ENCODE results near the gene CMTM8. TPM values are rescaled to one million over a fixed set of nuclear protein-coding genes. Genes with fewer than 3 reads are reported as not detected.

The CMTM8 gene
- total and polyA plus RNA-seq, 2 of the 8 experiments (the other 6 are each of a cell fraction or from before 2014, with no cell fraction given) = 10.5 to 22.4 TPM

DNA sequence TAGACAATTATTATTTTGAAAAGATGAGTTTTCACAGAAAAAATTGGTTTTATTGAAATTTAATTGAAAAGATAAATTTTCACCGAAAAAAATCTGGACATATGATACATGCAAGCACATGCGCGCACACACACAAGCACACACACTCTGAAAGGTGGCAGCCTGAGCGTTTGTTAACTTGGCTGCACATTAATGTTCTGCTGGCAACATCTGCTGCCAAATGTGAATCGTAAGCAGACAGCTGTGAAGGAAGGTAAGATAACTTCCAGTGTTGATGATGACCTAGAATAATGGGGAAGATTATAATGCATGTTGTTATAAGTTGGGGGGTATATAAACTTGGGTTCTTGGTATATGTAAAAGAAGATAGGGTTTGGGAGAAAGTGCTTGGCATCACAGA lies 134.8 kb downstream of the CMTM8 start (continued):
- TF ChIP-seq, protein P1, sequence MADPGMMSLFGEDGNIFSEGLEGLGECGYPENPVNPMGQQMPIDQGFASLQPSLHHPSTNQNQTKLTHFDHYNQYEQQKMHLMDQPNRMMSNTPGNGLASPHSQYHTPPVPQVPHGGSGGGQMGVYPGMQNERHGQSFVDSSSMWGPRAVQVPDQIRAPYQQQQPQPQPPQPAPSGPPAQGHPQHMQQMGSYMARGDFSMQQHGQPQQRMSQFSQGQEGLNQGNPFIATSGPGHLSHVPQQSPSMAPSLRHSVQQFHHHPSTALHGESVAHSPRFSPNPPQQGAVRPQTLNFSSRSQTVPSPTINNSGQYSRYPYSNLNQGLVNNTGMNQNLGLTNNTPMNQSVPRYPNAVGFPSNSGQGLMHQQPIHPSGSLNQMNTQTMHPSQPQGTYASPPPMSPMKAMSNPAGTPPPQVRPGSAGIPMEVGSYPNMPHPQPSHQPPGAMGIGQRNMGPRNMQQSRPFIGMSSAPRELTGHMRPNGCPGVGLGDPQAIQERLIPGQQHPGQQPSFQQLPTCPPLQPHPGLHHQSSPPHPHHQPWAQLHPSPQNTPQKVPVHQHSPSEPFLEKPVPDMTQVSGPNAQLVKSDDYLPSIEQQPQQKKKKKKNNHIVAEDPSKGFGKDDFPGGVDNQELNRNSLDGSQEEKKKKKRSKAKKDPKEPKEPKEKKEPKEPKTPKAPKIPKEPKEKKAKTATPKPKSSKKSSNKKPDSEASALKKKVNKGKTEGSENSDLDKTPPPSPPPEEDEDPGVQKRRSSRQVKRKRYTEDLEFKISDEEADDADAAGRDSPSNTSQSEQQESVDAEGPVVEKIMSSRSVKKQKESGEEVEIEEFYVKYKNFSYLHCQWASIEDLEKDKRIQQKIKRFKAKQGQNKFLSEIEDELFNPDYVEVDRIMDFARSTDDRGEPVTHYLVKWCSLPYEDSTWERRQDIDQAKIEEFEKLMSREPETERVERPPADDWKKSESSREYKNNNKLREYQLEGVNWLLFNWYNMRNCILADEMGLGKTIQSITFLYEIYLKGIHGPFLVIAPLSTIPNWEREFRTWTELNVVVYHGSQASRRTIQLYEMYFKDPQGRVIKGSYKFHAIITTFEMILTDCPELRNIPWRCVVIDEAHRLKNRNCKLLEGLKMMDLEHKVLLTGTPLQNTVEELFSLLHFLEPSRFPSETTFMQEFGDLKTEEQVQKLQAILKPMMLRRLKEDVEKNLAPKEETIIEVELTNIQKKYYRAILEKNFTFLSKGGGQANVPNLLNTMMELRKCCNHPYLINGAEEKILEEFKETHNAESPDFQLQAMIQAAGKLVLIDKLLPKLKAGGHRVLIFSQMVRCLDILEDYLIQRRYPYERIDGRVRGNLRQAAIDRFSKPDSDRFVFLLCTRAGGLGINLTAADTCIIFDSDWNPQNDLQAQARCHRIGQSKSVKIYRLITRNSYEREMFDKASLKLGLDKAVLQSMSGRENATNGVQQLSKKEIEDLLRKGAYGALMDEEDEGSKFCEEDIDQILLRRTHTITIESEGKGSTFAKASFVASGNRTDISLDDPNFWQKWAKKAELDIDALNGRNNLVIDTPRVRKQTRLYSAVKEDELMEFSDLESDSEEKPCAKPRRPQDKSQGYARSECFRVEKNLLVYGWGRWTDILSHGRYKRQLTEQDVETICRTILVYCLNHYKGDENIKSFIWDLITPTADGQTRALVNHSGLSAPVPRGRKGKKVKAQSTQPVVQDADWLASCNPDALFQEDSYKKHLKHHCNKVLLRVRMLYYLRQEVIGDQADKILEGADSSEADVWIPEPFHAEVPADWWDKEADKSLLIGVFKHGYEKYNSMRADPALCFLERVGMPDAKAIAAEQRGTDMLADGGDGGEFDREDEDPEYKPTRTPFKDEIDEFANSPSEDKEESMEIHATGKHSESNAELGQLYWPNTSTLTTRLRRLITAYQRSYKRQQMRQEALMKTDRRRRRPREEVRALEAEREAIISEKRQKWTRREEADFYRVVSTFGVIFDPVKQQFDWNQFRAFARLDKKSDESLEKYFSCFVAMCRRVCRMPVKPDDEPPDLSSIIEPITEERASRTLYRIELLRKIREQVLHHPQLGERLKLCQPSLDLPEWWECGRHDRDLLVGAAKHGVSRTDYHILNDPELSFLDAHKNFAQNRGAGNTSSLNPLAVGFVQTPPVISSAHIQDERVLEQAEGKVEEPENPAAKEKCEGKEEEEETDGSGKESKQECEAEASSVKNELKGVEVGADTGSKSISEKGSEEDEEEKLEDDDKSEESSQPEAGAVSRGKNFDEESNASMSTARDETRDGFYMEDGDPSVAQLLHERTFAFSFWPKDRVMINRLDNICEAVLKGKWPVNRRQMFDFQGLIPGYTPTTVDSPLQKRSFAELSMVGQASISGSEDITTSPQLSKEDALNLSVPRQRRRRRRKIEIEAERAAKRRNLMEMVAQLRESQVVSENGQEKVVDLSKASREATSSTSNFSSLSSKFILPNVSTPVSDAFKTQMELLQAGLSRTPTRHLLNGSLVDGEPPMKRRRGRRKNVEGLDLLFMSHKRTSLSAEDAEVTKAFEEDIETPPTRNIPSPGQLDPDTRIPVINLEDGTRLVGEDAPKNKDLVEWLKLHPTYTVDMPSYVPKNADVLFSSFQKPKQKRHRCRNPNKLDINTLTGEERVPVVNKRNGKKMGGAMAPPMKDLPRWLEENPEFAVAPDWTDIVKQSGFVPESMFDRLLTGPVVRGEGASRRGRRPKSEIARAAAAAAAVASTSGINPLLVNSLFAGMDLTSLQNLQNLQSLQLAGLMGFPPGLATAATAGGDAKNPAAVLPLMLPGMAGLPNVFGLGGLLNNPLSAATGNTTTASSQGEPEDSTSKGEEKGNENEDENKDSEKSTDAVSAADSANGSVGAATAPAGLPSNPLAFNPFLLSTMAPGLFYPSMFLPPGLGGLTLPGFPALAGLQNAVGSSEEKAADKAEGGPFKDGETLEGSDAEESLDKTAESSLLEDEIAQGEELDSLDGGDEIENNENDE (IDR thresholded peaks at IDR 0.05; ENCODE audit: insufficient replicate concordance, low read length) = no peak
- TF ChIP-seq MAFK (IDR thresholded peaks at IDR 0.05; ENCODE audit: low read depth, low read length) = no peak
- TF ChIP-seq KDM4A (IDR thresholded peaks at IDR 0.05; ENCODE audit: low read depth, low read length, severe bottlenecking) = no peak
- no peak for TF ChIP-seq RFX5 (IDR thresholded peaks at IDR 0.05; ENCODE audit: borderline replicate concordance, low read depth, low read length)
- no peak for TF ChIP-seq NRF1 (IDR thresholded peaks at IDR 0.05; ENCODE audit: low read depth, low read length)
- no peak for TF ChIP-seq SIRT6 (IDR thresholded peaks at IDR 0.05; ENCODE audit: low read length)
- TF ChIP-seq, protein P2, sequence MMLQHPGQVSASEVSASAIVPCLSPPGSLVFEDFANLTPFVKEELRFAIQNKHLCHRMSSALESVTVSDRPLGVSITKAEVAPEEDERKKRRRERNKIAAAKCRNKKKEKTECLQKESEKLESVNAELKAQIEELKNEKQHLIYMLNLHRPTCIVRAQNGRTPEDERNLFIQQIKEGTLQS (IDR thresholded peaks at IDR 0.05; ENCODE audit: insufficient read depth, low read depth, low read length) = no peak
- TF ChIP-seq SIX5 (IDR thresholded peaks at IDR 0.05; ENCODE audit: low read depth, low read length) = no peak
- TF ChIP-seq GTF2F1 (IDR thresholded peaks at IDR 0.05; ENCODE audit: borderline replicate concordance, low read depth, low read length) = no peak
- TF ChIP-seq HDAC2 (IDR thresholded peaks at IDR 0.05; ENCODE audit: borderline replicate concordance in 1 of 2, low read depth in 2 of 2, low read length in 2 of 2) = no peak
- no peak for TF ChIP-seq FOSL1 (IDR thresholded peaks at IDR 0.05; ENCODE audit: insufficient read depth, low read depth, low read length)
- no peak for TF ChIP-seq BRCA1 (IDR thresholded peaks at IDR 0.05; ENCODE audit: low read depth, low read length)
